HL-60 (cell line): ENCODE data around the gene PPM1H.

Experiments
- CTCF ChIP-seq: IDR thresholded peaks from one replicate; pipeline ENCODE4 v1.5.1; 2011; ENCODE audit warnings: low read length, control low read depth, inconsistent platforms; ENCODE audit not compliant: insufficient read depth
- GABPA ChIP-seq: IDR thresholded peaks from 2 replicates; pipeline ENCODE4 v1.6.1; 2012; ENCODE audit warnings: low read depth
- POLR2AphosphoS5 ChIP-seq: IDR thresholded peaks from 2 replicates; pipeline ENCODE4 v1.6.1; 2012; ENCODE audit warnings: low read depth
- SPI1 ChIP-seq: IDR thresholded peaks from 2 replicates; pipeline ENCODE4 v1.6.1; 2012; ENCODE audit warnings: low read depth, mild to moderate bottlenecking, borderline replicate concordance
- TF ChIP-seq, protein P1 (sequence below): IDR thresholded peaks from 2 replicates; pipeline ENCODE4 v1.6.1; 2012; ENCODE audit warnings: low read depth; ENCODE audit not compliant: insufficient replicate concordance

GRCh38 chr12:62802984-62803383 is 132.0 kb downstream of the PPM1H start:
- no peak for TF ChIP-seq CTCF
- no peak for TF ChIP-seq GABPA
- TF ChIP-seq POLR2AphosphoS5, result no peak
- TF ChIP-seq, protein P1, sequence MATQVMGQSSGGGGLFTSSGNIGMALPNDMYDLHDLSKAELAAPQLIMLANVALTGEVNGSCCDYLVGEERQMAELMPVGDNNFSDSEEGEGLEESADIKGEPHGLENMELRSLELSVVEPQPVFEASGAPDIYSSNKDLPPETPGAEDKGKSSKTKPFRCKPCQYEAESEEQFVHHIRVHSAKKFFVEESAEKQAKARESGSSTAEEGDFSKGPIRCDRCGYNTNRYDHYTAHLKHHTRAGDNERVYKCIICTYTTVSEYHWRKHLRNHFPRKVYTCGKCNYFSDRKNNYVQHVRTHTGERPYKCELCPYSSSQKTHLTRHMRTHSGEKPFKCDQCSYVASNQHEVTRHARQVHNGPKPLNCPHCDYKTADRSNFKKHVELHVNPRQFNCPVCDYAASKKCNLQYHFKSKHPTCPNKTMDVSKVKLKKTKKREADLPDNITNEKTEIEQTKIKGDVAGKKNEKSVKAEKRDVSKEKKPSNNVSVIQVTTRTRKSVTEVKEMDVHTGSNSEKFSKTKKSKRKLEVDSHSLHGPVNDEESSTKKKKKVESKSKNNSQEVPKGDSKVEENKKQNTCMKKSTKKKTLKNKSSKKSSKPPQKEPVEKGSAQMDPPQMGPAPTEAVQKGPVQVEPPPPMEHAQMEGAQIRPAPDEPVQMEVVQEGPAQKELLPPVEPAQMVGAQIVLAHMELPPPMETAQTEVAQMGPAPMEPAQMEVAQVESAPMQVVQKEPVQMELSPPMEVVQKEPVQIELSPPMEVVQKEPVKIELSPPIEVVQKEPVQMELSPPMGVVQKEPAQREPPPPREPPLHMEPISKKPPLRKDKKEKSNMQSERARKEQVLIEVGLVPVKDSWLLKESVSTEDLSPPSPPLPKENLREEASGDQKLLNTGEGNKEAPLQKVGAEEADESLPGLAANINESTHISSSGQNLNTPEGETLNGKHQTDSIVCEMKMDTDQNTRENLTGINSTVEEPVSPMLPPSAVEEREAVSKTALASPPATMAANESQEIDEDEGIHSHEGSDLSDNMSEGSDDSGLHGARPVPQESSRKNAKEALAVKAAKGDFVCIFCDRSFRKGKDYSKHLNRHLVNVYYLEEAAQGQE, result no peak
- no peak for TF ChIP-seq SPI1
